ENCODE data around the gene RNU5D-1. TPM values are rescaled to one million over a fixed set of nuclear protein-coding genes. Genes with fewer than 3 reads are reported as not detected.
A peak's percentile ranks its signal among the peaks of the same experiment; 100 is the strongest.

RNU5D-1 gene
- total RNA-seq, 1 experiment from 2014 or later = not detected

- intact Hi-C loops (cut with micrococcal nuclease; ENCODE audit: unreplicated experiment) = no loop called here
- no peak for TF ChIP-seq CTCF (IDR thresholded peaks at IDR 0.05; ENCODE audit: unreplicated experiment)
- no TSS peak for BruUV-seq (replicated peaks)
- no peaks in the 10 kb centered on the region for H3K9me3 Mint-ChIP-seq (ENCODE audit: low read depth, unreplicated experiment)
- peak overlapping the region; percentile 97 for H3K4me3 Mint-ChIP-seq (ENCODE audit: low read depth, unreplicated experiment)
- H3K27ac Mint-ChIP-seq (ENCODE audit: unreplicated experiment) = peak overlapping the region; percentile 76
- H3K4me1 Mint-ChIP-seq (ENCODE audit: low read depth, unreplicated experiment) = peaks cover 19% of the 10 kb centered on the region
- H3K27me3 Mint-ChIP-seq (ENCODE audit: unreplicated experiment) = no peaks in the 10 kb centered on the region
- CTCF ChIA-PET = no interaction called here
- peaks cover 82% of the 10 kb centered on the region for H3K36me3 Mint-ChIP-seq (ENCODE audit: insufficient read depth, unreplicated experiment)
- DNase-seq = no peak
Observed at GRCh38 chr1:44777969-44778635, 47.1 kb upstream of the RNU5D-1 start.

- H3K4me3 Mint-ChIP-seq (ENCODE audit: low read depth, unreplicated experiment) = peak overlapping the region; percentile 97
- no peak for DNase-seq
- no peak for TF ChIP-seq CTCF (IDR thresholded peaks at IDR 0.05; ENCODE audit: unreplicated experiment)
- H3K27ac Mint-ChIP-seq (ENCODE audit: unreplicated experiment) = peak overlapping the region; percentile 76
- BruUV-seq (replicated peaks) = no TSS peak
- no peaks in the 10 kb centered on the region for H3K27me3 Mint-ChIP-seq (ENCODE audit: unreplicated experiment)
- peaks cover 19% of the 10 kb centered on the region for H3K4me1 Mint-ChIP-seq (ENCODE audit: low read depth, unreplicated experiment)
- intact Hi-C loops (cut with micrococcal nuclease; ENCODE audit: unreplicated experiment) = no loop called here
- H3K36me3 Mint-ChIP-seq (ENCODE audit: insufficient read depth, unreplicated experiment) = peaks cover 77% of the 10 kb centered on the region
- CTCF ChIA-PET = no interaction called here
- no peaks in the 10 kb centered on the region for H3K9me3 Mint-ChIP-seq (ENCODE audit: low read depth, unreplicated experiment)
Observed at GRCh38 chr1:44777547-44777946, 46.6 kb upstream of the RNU5D-1 start.

GRCh38 chr1:44776730-44777068, 45.7 kb upstream of the RNU5D-1 start:
- Mint-ChIP-seq H3K27me3 (ENCODE audit: unreplicated experiment) (no peaks in the 10 kb centered on the region), H3K4me3 (ENCODE audit: low read depth, unreplicated experiment) (peak overlapping the region; percentile 97), H3K9me3 (ENCODE audit: low read depth, unreplicated experiment) (no peaks in the 10 kb centered on the region), H3K36me3 (ENCODE audit: insufficient read depth, unreplicated experiment) (peaks cover 70% of the 10 kb centered on the region), H3K4me1 (ENCODE audit: low read depth, unreplicated experiment) (peaks cover 19% of the 10 kb centered on the region), H3K27ac (ENCODE audit: unreplicated experiment) (peak overlapping the region; percentile 90)
- BruUV-seq (replicated peaks) = no TSS peak
- intact Hi-C loops (cut with micrococcal nuclease; ENCODE audit: unreplicated experiment) = no loop called here
- CTCF ChIA-PET = interaction anchor here (1.0 kb wide), 1 partner anchor 46 kb away, joined by 3 read pairs; the partner anchor contains the start of gene RNU5D-1
- TF ChIP-seq CTCF (IDR thresholded peaks at IDR 0.05; ENCODE audit: unreplicated experiment) = no peak
- DNase-seq = no peak

GRCh38 chr1:44775930-44776729, 45.2 kb upstream of the RNU5D-1 start:
- DNase-seq = no peak
- intact Hi-C loops (cut with micrococcal nuclease; ENCODE audit: unreplicated experiment) = no loop called here
- TSS peak; percentile 50 for BruUV-seq (replicated peaks)

More at GRCh38 chr1:44775930-44776729, 45.2 kb upstream of the RNU5D-1 start:
- TF ChIP-seq CTCF (IDR thresholded peaks at IDR 0.05; ENCODE audit: unreplicated experiment) = no peak
- Mint-ChIP-seq H3K4me3 (ENCODE audit: low read depth, unreplicated experiment) (peak overlapping the region; percentile 97), H3K4me1 (ENCODE audit: low read depth, unreplicated experiment) (peaks cover 19% of the 10 kb centered on the region), H3K27me3 (ENCODE audit: unreplicated experiment) (no peaks in the 10 kb centered on the region), H3K36me3 (ENCODE audit: insufficient read depth, unreplicated experiment) (peaks cover 65% of the 10 kb centered on the region), H3K27ac (ENCODE audit: unreplicated experiment) (peak overlapping the region; percentile 90), H3K9me3 (ENCODE audit: low read depth, unreplicated experiment) (no peaks in the 10 kb centered on the region)
- CTCF ChIA-PET = interaction anchor here (1.0 to 1.9 kb wide), 3 partner anchors 9 to 45 kb away, joined by 3 to 4 read pairs (median 3); partner anchors contain the start of genes PLK3 and RNU5D-1
